ENCODE measurements around the gene NOL4L. TPM values are rescaled to one million over a fixed set of nuclear protein-coding genes. Genes with fewer than 3 reads are reported as not detected.

NOL4L gene
- total and polyA plus RNA-seq, 12 donors, result 1.5 to 10.1 (median 5.1) TPM

DNA sequence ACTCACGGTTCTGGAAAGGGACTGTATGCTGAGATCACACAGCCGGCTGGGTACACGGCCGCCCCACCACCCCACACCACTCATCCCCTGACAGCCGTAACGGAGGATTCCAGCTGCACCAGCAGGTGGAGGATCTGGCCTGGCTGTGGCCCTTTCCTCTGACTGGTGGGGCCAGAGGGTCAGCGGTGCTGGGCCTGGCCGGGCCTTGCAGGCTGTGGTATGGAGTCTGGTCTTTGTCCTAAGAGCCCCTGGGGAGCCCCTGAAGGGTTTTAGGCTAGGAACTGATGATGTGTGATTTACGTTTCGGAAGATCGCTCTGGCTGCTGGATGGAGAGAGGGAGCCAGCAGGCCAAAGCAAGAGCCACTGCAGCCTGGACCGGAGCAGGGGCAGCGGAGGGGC is 26.6 kb downstream of the NOL4L start:
- DNase-seq (no peak), ATAC-seq (no peak)
- Histone ChIP-seq H3K27ac (no peak overlapping the region), H3K36me3 (no peaks in the 10 kb centered on the region), H3K9me3 (no peaks in the 10 kb centered on the region), H3K4me3 (no peak overlapping the region), H3K4me1 (peaks cover 0 to 6% (median 0%) of the 10 kb centered on the region in 9 donors), H3K27me3 (peaks cover 0 to 7% (median 0%) of the 10 kb centered on the region in 7 donors)
- TF ChIP-seq, protein P1, sequence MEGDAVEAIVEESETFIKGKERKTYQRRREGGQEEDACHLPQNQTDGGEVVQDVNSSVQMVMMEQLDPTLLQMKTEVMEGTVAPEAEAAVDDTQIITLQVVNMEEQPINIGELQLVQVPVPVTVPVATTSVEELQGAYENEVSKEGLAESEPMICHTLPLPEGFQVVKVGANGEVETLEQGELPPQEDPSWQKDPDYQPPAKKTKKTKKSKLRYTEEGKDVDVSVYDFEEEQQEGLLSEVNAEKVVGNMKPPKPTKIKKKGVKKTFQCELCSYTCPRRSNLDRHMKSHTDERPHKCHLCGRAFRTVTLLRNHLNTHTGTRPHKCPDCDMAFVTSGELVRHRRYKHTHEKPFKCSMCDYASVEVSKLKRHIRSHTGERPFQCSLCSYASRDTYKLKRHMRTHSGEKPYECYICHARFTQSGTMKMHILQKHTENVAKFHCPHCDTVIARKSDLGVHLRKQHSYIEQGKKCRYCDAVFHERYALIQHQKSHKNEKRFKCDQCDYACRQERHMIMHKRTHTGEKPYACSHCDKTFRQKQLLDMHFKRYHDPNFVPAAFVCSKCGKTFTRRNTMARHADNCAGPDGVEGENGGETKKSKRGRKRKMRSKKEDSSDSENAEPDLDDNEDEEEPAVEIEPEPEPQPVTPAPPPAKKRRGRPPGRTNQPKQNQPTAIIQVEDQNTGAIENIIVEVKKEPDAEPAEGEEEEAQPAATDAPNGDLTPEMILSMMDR (IDR thresholded peaks at IDR 0.05), result no peak
- intact Hi-C loops (cut with DNase I), result no loop called here
- 83 to 84% methylated on average over 13 of the region's 13 CpGs for WGBS, 2 donors

DNA sequence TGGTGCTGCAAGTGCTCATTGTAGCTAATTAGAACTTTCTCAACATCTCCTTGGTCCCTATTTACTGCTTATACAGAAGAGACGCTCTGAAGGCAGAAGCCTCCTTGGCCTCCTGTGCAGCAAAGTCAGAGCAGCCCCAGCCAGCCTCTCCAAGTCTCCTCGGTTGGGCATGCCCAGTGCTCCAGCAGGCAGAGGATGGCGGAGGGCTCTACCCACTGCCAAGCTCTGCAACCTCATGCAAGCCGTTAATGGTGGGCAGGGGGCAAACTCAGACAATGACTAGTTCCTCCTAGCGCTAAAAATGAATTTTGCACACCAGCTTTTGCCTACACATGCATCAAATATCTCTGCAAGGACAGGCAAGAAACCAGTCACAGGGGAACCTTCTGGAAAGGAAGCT is 27.8 kb downstream of the NOL4L start:
- Histone ChIP-seq H3K27me3 (peaks cover 0 to 7% (median 0%) of the 10 kb centered on the region in 7 donors), H3K9me3 (no peaks in the 10 kb centered on the region), H3K27ac (no peak overlapping the region), H3K36me3 (no peaks in the 10 kb centered on the region), H3K4me1 (peaks cover 0 to 6% (median 0%) of the 10 kb centered on the region in 9 donors), H3K4me3 (no peak overlapping the region)
- no peak for ATAC-seq
- DNase-seq, result no peak
- TF ChIP-seq, protein P1 (IDR thresholded peaks at IDR 0.05), result no peak
- intact Hi-C loops (cut with DNase I), result no loop called here
- WGBS, 2 donors, result 73 to 77% methylated on average over 5 of the region's 5 CpGs

DNA sequence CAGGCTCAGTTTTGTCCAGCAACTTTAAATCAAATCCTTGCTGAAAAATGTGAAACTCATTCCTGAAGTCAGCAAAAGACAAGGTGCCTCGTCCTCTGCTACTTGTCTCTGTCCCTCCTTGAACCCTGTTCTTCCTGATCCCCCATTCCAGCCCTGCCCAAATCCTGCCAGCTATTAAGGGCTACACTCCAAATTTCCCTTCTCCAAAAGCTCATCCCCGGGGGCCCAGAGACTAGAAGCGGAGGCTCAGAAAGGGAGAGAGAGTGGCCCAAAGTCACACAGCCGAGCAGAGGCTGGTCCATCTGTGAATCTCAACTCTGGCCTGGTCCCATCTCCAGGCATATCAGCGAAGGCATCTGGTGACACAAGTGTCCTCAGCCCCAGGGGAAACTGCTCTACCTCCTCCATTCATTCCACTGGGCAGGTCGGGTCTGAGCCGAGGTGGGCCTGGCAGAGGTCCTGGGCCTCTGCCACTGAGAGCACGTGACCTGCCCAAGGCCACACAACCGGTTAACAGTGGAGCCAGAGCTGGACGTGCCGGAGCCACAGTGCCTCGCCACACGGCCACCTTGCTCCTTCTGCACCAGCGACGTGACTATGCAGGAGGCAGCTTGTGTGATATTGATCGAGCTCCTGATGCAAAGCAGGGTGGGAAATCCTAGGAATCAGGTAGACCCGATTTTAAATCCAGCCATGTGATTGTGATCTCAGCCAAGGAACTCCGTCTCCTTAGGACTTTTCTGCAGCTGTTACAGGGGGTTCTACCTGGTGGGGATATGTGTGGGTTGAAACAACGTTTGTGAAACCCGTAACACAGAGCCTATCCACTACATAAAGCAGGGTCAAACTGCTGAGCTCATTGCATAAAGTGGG is 28.6 kb downstream of the NOL4L start:
- no peak for ATAC-seq
- intact Hi-C loops (cut with DNase I), result no loop called here
- Histone ChIP-seq H3K9me3 (no peaks in the 10 kb centered on the region), H3K27me3 (peaks cover 0 to 7% (median 0%) of the 10 kb centered on the region in 7 donors), H3K4me1 (peaks cover 0 to 6% (median 0%) of the 10 kb centered on the region in 9 donors), H3K27ac (no peak overlapping the region), H3K4me3 (no peak overlapping the region), H3K36me3 (no peaks in the 10 kb centered on the region)
- 90 to 95% methylated on average over 20 of the region's 20 CpGs for WGBS, 2 donors
- TF ChIP-seq, protein P1 (IDR thresholded peaks at IDR 0.05), result no peak
- no peak for DNase-seq

DNA sequence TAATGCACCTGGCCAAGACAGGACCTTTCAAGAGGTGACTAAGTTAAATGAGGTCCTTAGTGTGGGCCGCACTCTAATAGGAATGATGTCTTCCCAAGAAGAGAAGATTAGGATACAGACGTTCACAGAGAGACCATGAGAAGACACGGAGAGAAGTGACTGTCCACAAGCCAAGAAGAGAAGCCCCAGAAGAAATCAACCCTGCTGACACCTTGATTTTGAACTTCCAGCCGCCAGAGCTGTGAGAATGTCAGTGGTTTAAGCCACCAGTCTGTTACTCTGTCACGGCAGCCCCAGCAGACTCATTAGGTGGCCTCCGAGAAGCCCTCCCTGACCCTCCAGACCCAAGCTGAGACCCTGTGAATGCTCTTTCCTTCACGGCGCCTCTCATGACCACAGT is 29.5 kb downstream of the NOL4L start:
- intact Hi-C loops (cut with DNase I), result no loop called here
- 94 to 95% methylated on average over 8 of the region's 8 CpGs for WGBS, 2 donors
- ATAC-seq (no peak), DNase-seq (no peak)
- Histone ChIP-seq H3K36me3 (no peaks in the 10 kb centered on the region), H3K27me3 (peaks cover 0 to 7% (median 0%) of the 10 kb centered on the region in 7 donors), H3K27ac (no peak overlapping the region), H3K4me3 (no peak overlapping the region), H3K9me3 (no peaks in the 10 kb centered on the region), H3K4me1 (peaks cover 0 to 6% (median 0%) of the 10 kb centered on the region in 9 donors)
- TF ChIP-seq, protein P1 (IDR thresholded peaks at IDR 0.05), result no peak
